ENCODE data around the gene LINC01488. TPM values are rescaled to one million over a fixed set of nuclear protein-coding genes. Genes with fewer than 3 reads are reported as not detected.

The LINC01488 gene
- total RNA-seq, 1 experiment from 2014 or later: not detected

DNA sequence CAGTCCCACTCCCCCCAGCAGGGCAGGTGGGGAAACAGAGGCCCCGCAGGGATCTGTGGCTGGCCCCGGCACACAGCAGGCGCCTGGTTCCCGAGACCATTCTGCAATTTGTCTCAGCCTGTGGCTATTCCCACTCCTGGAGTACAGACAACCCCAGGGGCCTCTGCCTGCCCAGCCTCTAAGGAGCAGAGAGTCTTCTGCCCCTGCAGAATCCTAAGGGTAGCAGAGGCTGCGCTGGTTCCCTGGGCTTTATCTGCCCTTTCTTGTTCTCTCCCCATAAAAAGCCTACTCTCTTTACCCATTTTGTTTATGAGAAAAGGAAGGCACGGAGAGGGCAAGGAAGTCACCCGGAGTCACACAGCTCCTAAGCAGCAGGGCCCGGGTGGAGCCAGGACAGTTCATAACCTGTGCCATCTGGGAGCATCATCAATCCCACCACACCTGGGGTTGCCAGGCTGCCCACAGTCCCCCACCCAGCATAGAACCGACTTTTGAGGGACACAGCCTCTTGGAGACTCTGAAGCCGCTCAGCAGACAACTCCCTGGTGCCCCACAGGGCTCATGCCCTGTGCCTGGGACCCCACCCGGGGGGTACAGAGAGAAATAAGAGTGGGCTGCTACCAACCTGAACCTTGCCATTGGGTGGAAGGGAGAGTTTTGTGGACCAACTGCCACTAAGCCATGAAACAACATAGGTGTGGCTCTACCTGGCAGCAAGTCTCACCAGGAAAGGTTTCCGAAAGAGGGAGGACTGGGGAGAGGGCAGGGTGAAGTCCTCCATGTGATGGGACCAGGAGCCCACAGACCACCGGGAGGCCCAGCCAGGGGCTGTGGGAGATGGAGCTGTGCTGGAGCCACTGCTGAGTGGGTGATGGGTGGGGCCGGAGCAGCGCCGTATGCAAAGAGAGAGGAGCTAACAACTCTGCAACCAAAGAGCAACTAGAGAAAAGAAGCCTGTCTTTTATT lies 17.2 kb upstream of the LINC01488 start:
- DNase-seq (ENCODE audit: low spot score): no peak

DNA sequence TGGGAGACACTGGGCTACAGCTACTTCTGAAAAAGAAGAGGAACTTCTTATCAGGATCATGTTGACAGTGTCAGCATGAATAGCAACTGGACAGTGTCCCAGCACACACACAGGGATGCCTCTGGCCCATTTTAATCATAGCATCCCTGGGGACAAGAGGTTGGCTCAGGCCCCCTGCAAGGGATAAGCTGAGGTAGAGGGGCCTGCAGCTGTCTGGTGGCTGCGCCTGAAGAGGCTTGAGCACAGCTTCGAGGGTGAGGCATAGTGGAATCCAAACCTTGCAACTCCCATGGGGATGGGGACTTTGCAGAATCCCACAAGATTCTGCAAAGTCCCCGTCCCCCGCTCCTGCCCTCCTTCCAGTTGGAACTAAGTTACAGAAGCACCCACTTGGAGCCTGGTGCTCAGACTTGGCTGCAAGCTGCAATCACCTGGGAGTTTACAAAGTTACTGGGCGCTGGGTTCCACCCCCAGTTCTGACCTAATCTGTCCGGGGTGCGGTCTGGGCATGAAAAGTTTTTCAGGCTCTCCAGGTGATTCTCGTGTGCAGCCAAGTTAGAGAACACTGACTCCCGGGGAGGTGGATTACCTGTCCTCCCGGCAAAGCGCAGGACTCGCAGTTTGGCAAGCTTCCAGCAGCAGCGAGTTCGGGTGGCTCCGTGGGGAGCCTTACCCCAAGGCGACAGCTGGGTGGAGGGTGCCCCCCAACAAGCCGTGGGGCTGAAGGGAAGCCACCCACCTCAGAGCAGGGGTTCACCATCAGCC lies 16.0 kb upstream of the LINC01488 start:
- DNase-seq (ENCODE audit: low spot score): no peak

DNA sequence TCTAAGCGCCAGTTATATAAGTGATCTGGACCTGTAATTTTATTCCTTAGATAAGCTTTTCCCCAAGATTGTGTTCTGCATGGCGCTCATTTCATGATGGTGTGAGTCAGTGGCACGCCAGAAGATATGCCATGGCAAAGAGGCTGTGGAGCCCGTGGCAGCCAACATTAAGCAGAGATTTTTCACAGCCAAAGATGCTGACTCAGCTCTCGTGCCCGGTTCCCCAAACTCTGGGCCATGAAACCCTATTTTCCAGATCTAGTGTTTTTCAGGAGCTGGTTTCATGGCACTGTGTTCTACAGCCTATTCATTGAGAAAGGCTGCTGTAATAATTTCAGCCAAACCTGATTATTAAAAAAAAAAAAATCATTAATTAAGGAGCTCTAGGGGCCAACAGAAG lies 15.4 kb upstream of the LINC01488 start:
- no peak for DNase-seq (ENCODE audit: low spot score)

DNA sequence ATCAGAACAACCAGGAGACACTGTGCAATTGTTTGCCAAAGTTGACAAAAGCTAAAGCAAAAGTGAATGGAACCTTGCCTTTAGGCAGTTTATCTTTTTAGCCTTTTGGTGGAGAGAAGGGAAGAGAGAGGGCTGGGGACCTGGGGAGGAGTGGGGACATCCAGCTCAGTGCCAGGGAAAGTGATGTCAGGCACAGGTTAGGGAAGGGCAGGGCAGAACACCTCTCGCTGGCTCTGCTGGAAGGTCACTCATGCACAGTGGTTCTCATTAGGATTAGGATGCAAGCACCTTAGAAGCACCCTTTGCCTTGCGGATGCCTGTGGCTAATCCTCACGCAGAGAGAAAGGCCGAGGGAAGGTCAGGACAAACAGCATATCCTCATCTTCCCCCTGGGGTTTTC lies 14.3 kb upstream of the LINC01488 start:
- no peak for DNase-seq (ENCODE audit: low spot score)

DNA sequence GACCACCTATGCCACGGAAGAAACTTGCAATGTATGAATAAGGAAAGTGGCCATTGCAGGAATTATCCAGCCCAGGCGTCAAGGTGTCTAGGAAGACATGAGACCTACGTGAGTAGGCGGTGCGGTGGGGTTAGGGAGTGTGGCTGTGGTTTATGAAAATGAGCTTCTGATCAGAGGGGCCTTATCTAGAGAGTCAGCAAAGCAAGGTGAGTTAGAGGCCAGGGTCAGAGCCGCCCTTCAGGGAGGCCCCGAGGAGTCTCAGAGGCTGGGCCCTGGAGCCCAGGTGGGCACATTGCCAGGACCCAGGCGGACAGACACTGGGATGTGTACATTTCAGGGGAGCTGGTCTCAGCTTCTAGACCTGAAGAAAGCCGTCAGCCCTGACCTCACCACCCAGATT lies 13.8 kb upstream of the LINC01488 start:
- no peak for DNase-seq (ENCODE audit: low spot score)

DNA sequence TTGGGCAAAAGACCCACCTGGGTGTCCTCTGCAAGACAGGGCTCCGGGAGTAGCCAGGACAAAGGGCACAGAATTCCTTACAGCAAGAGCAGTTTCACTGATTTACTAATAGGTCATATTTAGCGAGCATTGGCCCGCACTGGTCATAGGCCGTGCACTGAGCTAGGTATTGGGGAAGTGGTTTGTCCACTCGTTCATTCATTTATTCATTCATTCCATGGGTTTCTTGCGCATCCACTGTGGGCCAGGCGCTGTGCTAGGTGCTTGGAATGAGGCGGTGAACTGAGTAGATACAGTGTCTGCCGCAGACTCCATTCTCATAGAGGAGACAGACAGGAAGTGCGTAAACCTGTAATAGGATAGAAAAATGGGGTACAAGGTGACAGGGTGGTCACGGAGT lies 13.2 kb upstream of the LINC01488 start:
- no peak for DNase-seq (ENCODE audit: low spot score)

GRCh38 chr11:69468911-69469885 lies 12.3 kb upstream of the LINC01488 start:
- DNase-seq (ENCODE audit: low spot score): no peak

DNA sequence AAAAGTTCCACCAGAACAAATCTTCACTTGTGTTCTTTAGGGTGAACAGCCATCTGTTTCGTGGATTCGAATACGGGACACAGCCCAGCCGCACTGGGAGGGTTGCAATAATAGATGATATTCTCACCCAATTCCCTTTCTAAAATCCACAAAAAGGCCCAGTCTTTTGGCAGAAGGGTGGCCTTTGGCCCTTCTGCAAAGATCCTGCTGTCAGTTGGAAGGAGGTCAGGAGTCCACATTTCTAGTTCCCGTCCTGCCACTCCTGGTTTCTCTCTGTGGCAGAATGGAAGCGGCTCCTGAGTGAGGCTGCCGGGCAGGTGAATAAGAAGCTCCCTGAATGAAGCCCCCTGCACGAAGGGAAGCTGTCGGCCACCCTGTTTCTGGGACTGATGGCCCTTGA lies 11.2 kb upstream of the LINC01488 start:
- no peak for DNase-seq (ENCODE audit: low spot score)

DNA sequence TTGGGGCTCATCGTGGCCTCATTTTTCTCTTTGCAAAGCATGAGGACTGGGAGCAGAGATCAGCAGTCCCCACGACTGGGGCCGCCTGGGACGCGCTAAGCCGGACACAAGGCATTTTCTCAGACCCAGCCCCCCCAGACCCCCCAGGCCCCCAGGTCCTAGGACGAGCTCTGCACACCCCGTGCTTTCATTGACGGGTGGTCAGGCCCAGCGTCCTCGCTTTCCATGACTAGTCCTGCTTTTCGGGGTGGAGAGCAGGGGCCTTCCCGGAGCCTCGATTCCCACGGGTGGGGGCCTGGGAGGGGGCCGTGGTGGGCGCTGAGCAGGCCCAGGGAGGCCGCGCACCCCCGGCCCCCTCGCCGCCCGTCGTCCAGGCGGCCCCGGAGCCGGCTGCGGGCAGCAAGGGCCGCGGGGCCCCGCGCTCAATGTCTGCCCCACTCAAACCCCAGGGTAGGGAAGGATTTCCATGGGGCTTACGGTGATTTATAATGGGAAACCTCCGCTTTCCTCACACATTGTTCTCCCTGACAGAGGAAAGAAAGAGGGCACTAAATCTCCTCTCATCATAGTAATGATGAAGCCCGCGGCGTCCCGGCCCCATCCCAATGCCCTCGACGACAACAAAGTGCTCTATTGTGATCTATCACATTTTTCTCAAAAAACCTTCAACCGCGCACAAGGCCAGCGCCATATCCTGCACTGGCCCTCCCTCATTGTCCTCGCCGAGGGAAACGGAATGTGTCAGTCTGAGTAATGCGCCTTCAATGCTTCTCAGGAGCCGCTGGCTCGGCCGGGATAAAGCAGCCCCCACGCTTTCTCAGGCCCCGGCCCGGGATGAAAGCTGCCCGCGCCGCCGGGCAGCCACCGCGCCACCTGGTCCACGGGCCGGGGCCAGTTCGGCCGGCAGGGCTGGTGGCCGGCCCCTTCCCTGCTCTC lies 10.4 kb upstream of the LINC01488 start:
- no peak for DNase-seq (ENCODE audit: low spot score)

GRCh38 chr11:69471729-69472540 lies 9.5 kb upstream of the LINC01488 start:
- no peak for DNase-seq (ENCODE audit: low spot score)

- no peak for DNase-seq (ENCODE audit: low spot score)
These were observed 8.8 kb upstream of the LINC01488 start for GRCh38 chr11:69472541-69473275.

DNA sequence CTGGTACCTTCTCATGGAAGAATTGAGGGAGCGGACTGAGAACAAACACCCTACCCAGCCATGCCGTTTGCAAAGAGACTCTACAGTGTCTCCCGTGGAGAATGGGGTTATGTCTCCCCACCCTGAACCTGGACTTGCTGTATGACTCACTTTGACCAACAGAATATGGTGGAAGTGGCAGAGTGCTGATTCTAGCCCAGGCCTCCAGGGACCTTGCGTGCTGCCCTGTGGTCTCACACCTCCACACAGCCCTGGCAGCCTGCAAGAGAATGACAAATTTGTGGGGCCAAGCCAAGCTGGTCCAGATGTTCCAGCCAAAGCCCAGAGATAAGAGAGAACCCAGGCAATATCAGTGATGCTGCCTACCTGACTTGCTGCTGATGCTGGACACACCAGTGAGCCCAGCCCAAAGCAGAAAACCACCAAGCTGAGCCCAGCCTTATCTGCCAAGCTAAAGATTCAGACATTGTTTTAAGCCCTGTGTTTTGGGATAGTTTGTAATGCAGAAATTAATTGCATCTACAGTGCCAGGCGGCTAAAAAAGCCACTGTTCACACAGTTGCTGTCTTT lies 8.1 kb upstream of the LINC01488 start:
- no peak for DNase-seq (ENCODE audit: low spot score)

DNA sequence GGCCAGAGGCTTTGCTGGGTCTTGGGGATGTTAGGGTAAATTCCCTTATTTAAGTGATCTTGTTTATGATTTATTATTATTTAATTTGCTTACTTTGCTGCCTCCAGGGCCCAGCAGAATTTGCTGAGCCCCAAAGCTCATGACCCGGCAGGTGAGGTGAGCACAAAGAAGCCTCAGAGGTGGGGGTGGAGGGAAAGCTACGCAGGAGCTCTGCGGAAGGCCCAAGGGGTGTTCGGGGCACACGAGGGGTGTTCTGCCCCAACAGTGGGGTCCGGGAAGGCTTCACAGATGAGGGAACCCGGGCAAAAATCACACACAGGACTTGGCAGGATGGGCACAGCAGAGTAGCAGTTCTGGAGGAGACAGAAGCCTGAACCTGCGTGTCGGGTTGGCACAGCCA lies 6.7 kb upstream of the LINC01488 start:
- no peak for DNase-seq (ENCODE audit: low spot score)

- DNase-seq (ENCODE audit: low spot score): no peak
These were observed 6.2 kb upstream of the LINC01488 start for GRCh38 chr11:69475141-69475865.

DNA sequence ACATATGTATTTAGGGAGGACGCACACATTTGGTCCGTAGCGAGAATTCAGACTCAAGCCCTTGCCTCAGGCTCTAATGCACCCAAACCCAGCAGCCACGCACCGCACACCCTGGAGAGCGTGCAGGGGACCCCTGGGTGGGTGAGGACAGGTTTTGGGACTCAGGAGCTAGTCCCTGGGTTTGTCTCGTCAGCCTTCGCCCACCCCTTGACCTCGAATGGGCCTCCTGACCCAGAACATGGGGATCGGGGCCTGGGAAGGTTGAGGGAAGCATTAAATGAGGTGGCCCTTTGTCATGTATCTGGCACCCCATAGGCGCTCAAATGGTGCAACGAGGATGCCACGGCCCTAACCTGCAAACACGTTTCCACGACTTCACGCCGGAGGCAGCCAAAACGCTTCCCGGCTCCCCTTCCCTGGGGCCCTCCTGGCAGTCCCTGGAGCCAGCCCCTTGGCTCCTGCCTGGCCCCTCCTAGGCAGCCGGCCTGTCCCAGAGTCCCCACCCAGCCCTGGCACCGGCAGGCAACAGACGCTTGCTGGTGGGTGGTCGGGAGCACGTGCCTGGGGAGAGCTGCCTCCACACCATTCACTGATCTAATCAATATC lies 5.5 kb upstream of the LINC01488 start:
- DNase-seq (ENCODE audit: low spot score): no peak

DNA sequence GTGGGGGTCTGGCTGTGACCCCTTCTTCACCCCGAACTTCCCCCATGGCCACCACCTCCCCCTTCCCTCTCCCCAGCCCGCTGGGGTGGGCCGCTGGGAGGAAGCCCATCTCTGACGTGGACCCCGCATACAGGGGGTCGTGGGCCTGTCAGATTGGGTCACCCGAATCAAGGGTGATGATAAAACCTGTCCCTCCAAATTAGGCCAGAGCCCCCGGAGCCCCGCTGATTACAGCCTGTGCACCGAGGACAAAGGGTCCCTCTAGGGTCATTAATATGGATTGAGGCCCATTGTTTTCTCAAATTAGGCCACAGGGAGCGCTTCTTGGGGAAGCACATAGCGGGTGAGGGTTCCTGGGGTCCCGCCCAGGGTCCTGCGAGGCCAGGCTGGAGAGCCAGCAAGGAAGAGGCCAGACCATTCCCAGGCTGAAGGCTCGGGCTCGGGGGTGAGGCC lies 4.9 kb upstream of the LINC01488 start:
- no peak for DNase-seq (ENCODE audit: low spot score)

- DNase-seq (ENCODE audit: low spot score): no peak
These were observed 4.4 kb upstream of the LINC01488 start for GRCh38 chr11:69477086-69477485.

Measured in A172 (cell line).